Activated effector memory CD4-positive, alpha-beta T cell treated with anti-CD3 and anti-CD28 coated beads, Interleukin-2, amount 50 U/mL, for 16 hours (primary cell): ENCODE data around the gene GTSE1.

ENCODE experiments used
- DNase-seq: peaks from one replicate; pipeline ENCODE4 v3.0.0-alpha.2; 2020

Gene GTSE1

GRCh38 chr22:46367707-46368191, 71.1 kb downstream of the GTSE1 start:
- DNase-seq, result peak; percentile 85

DNA sequence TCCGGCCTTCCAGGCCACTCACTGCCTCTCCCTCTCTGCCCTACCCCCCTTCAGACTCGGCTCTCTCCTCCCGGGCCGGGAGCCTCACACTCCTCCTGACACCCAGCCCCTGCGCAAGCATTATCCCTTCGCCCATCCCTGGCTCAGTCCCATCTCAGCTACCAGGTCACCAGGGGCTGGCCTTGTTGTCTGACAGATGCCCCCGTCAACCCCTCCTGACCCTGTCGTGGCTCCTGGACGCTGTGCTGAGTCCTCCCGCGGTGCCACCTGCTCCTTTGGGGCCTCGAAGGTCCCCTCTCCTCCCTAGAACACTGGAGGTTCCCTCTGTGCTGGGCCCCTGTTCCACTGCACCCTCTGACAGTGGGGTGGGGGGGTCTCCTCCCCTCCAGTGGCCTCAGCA, 71.8 kb downstream of the GTSE1 start:
- no peak for DNase-seq

DNA sequence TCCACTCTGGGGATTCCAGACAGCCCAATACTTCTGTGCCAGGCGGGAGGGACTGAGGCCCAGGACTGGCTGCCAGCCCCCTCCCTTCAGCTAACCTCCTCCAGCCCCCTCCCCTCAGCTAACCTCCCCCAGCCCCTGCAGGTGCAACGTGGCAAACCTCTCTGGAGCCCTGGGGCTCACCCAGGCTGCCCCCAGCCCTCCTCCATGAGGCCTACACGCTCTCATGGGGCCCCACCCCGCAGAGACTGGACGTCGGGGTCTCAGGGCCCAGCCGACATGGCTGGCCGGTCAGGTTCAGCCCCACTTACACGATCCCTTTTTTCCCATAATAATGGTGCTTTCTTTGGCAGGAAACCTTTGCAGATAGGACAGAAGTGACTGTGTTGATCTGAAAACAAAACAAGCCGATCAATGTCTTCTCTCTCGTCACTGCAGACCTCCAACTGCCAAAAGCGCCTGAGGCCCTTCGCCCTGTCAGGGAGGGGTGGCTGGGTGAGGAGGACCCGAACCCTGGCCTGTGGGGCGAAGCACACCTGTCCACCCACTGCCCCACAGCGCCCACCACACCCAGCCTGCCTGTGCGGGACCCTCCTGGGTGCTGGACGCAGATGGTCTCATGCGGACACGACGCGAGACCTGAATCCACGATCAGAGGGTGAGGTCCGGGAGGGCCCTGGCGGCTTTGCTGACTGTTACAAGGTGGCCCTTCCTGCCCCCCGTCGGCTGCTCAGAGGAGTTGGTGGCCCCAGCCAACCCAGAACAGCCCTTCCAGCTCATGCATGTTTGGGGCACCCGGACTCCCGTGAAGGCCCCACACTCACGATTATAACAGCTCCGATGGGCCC, 72.4 kb downstream of the GTSE1 start:
- no peak for DNase-seq

- DNase-seq, result no peak
These were observed 73.3 kb downstream of the GTSE1 start for GRCh38 chr22:46369716-46370583.

DNA sequence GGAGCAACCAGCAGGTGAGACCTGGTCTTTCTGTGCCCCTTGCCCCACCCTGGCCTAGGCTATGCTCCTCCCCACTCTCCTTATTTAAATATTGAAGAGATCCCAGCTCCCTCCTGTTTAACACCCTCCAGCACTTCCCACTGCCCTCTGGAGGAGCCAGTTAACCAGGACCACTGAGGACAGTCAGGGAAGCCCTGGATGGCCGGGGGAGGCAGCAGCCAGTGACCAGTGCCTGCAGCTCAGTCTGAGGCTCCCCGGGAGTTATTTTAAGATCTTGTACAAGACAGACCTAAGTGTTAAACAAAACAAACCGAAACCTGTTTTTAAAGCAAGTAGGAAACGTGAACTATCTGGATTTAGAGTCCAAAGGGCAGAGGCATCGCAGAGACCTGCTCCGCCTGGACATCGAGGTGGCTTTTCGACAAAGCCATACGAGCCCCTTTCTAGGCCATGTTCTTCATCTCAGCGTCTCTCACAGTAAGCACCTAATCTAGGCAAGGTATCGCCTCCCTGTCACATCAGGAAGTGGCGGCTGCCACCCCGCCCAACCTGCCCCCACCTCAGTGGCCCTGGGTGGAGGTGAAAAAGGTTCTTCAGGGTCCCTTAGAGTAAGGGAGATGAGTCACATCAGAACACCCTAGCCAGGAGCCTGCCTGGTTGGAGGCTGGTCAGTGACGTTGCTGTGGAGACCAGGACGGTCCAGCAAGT, 74.1 kb downstream of the GTSE1 start:
- no peak for DNase-seq

- no peak for DNase-seq
These were observed 75.1 kb downstream of the GTSE1 start for GRCh38 chr22:46371623-46372226.

DNA sequence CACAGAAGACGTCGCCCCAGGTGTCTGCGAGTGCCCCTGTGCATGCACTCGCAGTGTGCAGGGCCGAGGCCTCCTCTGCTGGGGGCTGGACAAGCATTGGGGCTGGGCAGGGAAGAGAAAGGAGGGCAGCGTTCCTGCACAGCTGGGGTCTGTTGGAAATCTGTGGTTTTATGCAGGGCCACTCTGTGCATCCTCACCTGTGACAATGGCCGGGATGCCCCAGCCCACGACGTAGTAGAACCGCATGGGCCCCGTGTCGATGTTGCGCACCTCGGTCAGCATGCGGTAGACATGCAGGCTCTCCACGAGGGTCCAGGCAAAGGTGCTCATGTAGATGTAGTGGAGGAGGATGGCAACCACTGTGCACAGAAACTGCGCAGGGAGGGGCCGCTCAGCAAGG, 76.0 kb downstream of the GTSE1 start:
- no peak for DNase-seq

- no peak for DNase-seq
These were observed 76.5 kb downstream of the GTSE1 start for GRCh38 chr22:46373159-46373558.

GRCh38 chr22:46373921-46374662, 77.4 kb downstream of the GTSE1 start:
- DNase-seq, result no peak

- DNase-seq, result no peak
These were observed 78.2 kb downstream of the GTSE1 start for GRCh38 chr22:46374663-46375474.

DNA sequence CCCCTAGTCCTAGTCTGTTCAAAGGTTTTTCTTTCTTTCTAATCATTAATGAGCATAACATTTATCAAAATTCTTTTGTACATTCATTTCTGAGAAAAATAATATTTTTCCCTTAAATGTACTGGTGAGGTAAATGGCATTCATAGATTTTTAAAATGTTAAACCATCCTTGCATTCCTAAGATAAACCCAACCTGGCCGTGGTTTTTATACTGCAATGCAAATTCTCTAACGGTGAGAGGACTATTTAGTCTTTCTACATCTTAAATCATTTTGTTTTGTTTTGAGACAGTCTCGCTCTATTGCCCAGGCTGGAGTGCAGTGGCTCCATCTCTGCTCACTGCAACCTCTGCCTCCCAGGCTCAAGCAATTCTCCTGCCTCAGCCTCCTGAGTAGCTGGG, 79.4 kb downstream of the GTSE1 start:
- DNase-seq, result no peak

- no peak for DNase-seq
These were observed 80.3 kb downstream of the GTSE1 start for GRCh38 chr22:46376908-46377524.

- no peak for DNase-seq
These were observed 81.1 kb downstream of the GTSE1 start for GRCh38 chr22:46377525-46378425.

GRCh38 chr22:46378426-46379065, 81.9 kb downstream of the GTSE1 start:
- no peak for DNase-seq

GRCh38 chr22:46379066-46379930, 82.6 kb downstream of the GTSE1 start:
- no peak for DNase-seq

- DNase-seq, result no peak
These were observed 83.4 kb downstream of the GTSE1 start for GRCh38 chr22:46380069-46380468.
